Adipocyte (in vitro differentiated cells): ENCODE results near the gene UPP1.
A peak's percentile ranks its signal among the peaks of the same experiment; 100 is the strongest.

Experiments
- DNase-seq: peaks from one replicate; pipeline ENCODE4 v3.0.0-alpha.2; 2015; ENCODE audit warnings: low read depth
- H3K27me3 ChIP-seq: replicated peaks from 2 replicates; pipeline ENCODE4 v1.7.0; 2013; ENCODE audit warnings: mild to moderate bottlenecking, low read length, moderate library complexity; ENCODE audit not compliant: control insufficient read depth, insufficient read depth
- H3K36me3 ChIP-seq: 2 replicates; pipeline ENCODE4 v1.7.0; 2013; ENCODE audit warnings: low read length, mild to moderate bottlenecking, moderate library complexity; ENCODE audit not compliant: control insufficient read depth, insufficient read depth, severe bottlenecking
- H3K4me1 ChIP-seq: 2 replicates; pipeline ENCODE4 v1.7.0; 2013; ENCODE audit warnings: mild to moderate bottlenecking, low read length, moderate library complexity; ENCODE audit not compliant: control insufficient read depth, insufficient read depth
- H3K4me3 ChIP-seq: 2 replicates; pipeline ENCODE4 v1.7.0; 2013; ENCODE audit warnings: mild to moderate bottlenecking, low read length, moderate library complexity
- H3K9ac ChIP-seq: 2 replicates; pipeline ENCODE4 v1.7.0; 2013; ENCODE audit warnings: mild to moderate bottlenecking, low read length, moderate library complexity
- H3K9me3 ChIP-seq: 2 replicates; pipeline ENCODE4 v1.7.0; 2013; ENCODE audit warnings: mild to moderate bottlenecking, low read length, moderate library complexity; ENCODE audit not compliant: control insufficient read depth

The UPP1 gene

DNA sequence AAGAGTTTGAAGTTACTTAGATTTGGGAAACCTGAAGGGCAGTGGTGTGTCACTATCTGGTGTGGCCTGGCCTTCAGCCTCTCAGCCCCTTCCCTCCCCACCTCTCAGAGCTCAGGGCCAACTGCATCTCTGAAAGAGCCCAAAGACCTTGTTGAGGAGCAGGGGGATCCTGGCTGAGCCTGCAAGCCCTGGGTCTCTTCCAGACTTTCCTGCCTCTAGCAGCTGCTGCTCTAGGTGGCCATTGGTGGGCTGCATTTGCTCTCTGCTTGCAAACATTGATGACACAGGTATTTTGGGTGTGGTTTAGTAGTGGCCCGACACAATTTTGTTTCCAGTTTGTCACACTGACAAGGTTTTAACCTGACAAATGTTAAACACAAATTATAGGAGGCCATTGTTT, 3.1 kb upstream of the UPP1 start:
- peaks cover 60% of the 10 kb centered on the region for H3K4me1 ChIP-seq
- H3K27me3 ChIP-seq: no peaks in the 10 kb centered on the region
- no peaks in the 10 kb centered on the region for H3K36me3 ChIP-seq
- no peak overlapping the region for H3K9ac ChIP-seq
- H3K4me3 ChIP-seq: no peak overlapping the region
- no peaks in the 10 kb centered on the region for H3K9me3 ChIP-seq
- DNase-seq: no peak

DNA sequence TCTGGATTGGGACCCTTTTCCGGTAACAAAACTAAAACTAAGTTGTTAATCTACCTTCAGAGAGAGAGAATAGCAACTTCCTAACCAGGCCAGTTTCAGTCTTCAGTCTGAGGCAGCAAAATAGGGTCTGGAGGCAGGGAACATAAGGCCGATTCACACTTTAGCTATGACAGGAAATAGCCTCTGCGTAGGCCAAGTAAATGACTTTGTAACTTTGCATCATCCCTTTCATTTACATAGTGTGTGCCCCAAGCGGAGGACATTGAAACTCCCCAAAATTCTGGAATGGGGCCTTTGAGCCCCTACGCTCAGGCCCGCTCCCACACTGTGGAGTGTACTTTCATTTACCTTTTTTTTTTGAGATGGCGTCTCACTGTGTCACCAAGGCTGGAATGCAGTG, 1.7 kb upstream of the UPP1 start:
- H3K9me3 ChIP-seq: no peaks in the 10 kb centered on the region
- H3K27me3 ChIP-seq: no peaks in the 10 kb centered on the region
- H3K4me1 ChIP-seq: peaks cover 65% of the 10 kb centered on the region
- H3K9ac ChIP-seq: peak overlapping the region; percentile 58
- peak; percentile 53 for DNase-seq
- H3K36me3 ChIP-seq: no peaks in the 10 kb centered on the region
- H3K4me3 ChIP-seq: peak overlapping the region; percentile 43

DNA sequence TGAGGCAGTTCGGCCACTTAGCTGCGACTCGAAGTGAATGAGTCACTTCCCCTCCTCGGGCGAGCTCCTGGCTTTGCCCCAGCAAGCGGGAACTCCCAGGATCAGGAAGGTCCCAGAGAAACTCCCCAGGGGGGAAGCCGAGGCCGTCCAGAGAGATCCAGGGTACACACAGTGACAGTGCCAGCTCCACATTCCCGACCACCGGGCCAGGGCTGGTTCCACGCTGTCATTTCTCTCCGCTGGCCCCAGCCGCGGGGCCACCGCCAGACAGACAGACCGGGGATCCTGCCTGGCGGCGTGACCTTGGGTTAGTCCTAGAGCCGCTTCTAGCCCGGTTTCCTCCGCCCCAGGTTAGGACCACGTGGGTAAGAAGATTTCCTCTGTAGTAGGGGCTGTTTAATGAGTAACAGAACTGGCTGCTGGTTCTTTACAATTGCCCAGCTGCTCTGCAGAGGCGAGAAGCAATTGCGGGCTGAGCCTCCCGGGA, 463 bp upstream of the UPP1 start:
- Histone ChIP-seq H3K9ac (peak overlapping the region; percentile 72), H3K9me3 (no peaks in the 10 kb centered on the region), H3K4me3 (peak overlapping the region; percentile 86), H3K27me3 (no peaks in the 10 kb centered on the region), H3K4me1 (peaks cover 60% of the 10 kb centered on the region), H3K36me3 (no peaks in the 10 kb centered on the region)
- peak; percentile 90 for DNase-seq

DNA sequence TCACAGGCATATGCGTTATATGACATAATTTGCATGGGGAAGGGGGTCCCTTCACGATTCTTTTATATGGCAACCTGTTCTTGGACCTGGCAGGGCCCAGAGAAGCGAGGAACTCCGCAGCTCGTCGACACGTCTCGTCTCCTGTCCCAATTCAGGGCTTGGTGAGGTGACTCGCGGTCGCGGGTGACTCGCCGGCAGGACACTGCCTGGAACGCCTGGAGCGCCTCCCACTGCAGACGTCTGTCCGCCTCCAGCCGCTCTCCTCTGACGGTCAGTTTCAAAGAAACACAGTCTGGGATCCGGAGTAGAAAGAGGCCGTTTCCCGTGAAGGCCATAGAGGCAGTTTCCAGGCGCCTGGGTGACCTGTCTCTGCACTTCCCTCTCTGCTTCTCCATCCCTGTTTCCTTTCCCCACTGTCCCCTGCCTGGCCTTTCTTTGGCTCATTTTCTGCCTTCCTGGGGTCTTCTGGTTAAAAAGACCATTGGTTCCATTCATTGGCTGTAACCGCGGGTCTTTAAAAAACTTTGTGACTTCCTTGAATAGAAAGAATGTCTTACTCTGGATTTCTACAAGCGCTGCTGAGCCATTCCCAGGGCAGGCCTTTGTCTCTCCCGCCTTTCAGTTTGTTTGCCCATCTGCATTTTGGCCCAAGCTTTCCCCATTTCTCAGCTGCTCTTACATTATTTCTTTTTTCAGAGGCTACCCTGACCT, 1.2 kb downstream of the UPP1 start:
- Histone ChIP-seq H3K36me3 (no peaks in the 10 kb centered on the region), H3K27me3 (no peaks in the 10 kb centered on the region), H3K4me1 (peaks cover 57% of the 10 kb centered on the region), H3K4me3 (peak overlapping the region; percentile 86), H3K9ac (peak overlapping the region; percentile 85), H3K9me3 (no peaks in the 10 kb centered on the region)
- no peak for DNase-seq

DNA sequence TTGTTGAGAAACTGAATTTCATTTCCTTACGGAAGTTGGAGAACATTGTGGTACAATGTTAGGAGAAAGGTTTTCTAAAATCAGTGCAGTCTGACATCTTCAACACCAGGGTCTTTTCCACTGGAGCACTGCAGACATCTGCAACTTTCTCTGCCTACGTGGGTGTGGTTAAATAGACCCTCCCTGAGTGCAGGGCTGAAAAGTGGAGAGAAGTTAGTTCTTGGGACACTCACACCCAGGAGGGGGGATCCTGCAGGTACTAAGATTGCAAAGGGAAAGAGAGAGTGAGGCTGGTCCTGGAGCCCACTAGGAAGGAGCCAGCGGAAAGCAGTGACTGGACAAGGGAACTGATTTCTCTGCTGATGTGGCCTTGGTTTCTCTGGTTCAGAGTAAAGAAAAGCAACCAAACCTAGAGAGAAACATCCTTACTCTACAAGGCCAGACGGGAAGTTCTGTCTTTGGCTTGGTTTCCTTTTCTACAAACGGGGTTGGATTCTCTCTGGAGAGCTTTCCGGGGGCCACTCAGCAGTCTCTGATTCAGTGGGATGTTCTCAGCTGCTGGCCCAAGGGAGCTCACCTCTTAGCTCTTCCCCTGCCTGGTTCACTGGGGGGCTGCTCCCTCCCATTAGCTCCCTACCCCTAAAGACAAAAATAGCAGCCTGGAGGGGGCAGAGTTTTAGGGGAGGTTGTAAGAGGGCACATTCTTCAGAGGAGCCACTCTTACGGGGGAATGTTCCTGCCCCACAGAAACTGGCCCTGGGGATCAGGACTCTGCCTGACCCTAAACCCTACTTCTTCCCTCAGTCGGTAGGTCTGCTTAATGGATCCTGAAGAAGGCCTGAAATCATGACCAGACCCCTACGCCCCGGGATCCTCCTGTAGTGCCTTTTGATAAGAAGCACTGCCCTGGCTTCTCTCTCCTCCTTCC, 2.7 kb downstream of the UPP1 start:
- Histone ChIP-seq H3K4me3 (no peak overlapping the region), H3K36me3 (peaks cover 3% of the 10 kb centered on the region), H3K9ac (no peak overlapping the region), H3K4me1 (peaks cover 54% of the 10 kb centered on the region), H3K27me3 (no peaks in the 10 kb centered on the region), H3K9me3 (no peaks in the 10 kb centered on the region)
- DNase-seq: no peak

DNA sequence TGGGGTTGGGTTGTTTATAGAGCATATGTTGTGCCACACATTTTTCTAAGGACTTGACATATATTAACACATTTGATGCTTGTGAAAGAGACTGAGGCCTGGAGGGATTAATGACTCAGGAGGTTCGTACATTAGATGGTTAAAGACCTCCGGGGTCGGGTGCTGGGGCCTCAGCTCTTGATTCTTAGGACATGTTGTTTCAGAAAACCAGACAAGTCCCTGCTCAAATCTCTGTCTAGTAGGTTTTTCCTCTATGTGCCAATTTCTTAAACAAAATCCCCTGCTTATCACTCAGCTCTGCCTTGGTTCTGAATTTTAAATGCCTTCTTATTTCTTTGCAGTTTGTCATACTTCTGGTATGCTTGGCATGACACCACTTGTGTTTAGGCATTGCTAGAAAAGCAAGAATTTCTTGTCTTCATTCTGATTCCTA, 5.8 kb downstream of the UPP1 start:
- H3K9me3 ChIP-seq: no peaks in the 10 kb centered on the region
- H3K4me3 ChIP-seq: no peak overlapping the region
- H3K27me3 ChIP-seq: no peaks in the 10 kb centered on the region
- DNase-seq: peak; percentile 86
- peaks cover 47% of the 10 kb centered on the region for H3K4me1 ChIP-seq
- peaks cover 9% of the 10 kb centered on the region for H3K36me3 ChIP-seq
- H3K9ac ChIP-seq: peak overlapping the region; percentile 6

DNA sequence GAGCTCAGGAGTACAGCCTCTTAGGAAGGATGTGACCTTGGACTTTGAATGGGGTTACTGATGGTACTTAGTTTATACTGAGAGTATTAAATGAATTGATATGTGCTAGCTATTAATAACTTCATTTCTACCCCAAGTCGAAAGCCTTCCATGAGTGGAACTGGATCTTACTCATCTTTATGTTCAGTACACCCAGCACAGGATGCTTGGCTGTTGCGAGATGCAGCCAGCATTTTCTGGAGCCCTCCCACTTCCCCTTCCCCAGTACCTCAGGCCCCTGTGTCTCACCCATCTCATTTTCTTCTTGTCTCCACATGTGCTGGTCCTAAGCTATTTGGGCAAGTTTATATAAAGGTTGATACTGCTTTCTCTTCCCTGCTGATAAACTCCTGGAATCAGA, 7.2 kb downstream of the UPP1 start:
- Histone ChIP-seq H3K27me3 (no peaks in the 10 kb centered on the region), H3K4me3 (no peak overlapping the region), H3K9ac (no peak overlapping the region), H3K36me3 (peaks cover 10% of the 10 kb centered on the region), H3K9me3 (no peaks in the 10 kb centered on the region), H3K4me1 (peaks cover 38% of the 10 kb centered on the region)
- DNase-seq: no peak

DNA sequence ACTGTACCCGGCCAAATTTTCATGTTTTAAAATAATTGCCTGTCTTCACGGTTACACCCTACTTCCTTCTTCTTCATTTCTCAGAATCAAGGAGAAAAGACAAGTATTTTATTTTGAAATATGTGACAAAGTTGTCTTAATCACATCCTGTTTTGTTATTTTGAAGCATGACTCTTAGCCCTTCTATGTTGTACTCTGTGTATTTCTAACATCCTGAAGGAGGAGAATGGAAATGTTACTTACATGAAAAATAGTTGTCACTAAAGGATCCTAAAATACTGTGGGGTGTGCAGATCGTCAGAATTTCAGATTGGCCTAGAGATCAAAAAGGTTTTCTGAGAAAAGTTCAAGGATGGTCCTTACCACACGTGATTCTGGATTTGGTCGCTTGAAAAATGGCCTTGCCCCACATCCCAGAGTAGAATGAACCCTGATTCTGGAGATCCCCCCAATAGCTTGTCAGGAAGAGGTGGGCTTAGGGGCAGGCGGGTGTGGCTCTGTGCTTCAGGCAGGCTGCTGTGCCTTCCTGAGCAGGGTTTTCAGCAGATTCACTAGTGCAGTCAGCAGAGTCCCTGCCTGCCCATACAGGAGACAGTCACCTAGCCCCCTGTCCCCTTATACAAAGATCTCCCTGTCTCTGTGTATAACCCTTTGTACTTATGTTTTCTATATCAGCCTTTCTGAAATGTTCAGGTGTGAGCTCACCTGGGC, 8.6 kb downstream of the UPP1 start:
- peaks cover 24% of the 10 kb centered on the region for H3K36me3 ChIP-seq
- H3K4me3 ChIP-seq: no peak overlapping the region
- peaks cover 33% of the 10 kb centered on the region for H3K4me1 ChIP-seq
- H3K9ac ChIP-seq: no peak overlapping the region
- H3K9me3 ChIP-seq: no peaks in the 10 kb centered on the region
- no peak for DNase-seq
- H3K27me3 ChIP-seq: no peaks in the 10 kb centered on the region

DNA sequence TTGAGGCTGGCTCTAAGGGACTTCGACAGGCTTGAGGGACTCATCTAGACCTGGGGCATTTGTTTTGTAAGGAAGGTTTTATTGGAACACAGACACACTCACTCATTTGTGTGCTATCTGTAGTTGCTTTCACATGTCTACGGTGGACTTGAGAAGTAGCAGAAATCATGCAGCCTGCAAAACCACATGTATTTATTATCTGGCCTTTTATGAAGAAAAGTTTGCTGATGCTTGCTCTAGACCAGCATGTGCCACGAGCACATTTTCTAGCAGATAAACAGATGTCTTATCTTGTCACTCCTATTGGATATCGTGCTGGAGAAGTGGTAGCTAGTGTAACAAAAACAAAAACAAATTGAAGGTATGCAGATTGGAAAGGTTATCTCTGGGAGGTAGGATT, 9.8 kb downstream of the UPP1 start:
- H3K36me3 ChIP-seq: peaks cover 35% of the 10 kb centered on the region
- no peaks in the 10 kb centered on the region for H3K27me3 ChIP-seq

DNA sequence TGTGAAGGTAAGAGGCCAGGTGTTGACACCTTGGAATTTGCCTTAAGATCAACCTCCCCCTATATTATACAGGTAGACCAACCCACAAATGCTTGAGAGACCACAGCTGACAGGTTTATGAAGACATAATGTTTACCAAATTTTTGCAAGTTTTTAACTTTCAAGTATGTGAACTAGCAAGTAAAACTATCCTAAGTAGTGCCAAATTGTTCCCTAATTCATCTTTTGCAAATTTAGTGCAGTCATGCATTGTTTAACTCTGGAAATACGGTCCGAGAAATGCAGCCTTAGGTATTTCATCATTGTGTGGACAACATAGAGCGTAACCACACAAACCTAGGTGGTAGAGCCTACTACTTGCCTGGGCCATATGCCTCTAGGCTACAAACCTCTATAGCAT, 10.7 kb downstream of the UPP1 start:
- Histone ChIP-seq H3K36me3 (peaks cover 42% of the 10 kb centered on the region), H3K4me1 (peaks cover 28% of the 10 kb centered on the region)
- no peak for DNase-seq

More for the DNA sequence above, 9.8 kb downstream of the UPP1 start:
- no peak for DNase-seq
- peaks cover 33% of the 10 kb centered on the region for H3K4me1 ChIP-seq
- no peaks in the 10 kb centered on the region for H3K9me3 ChIP-seq
- H3K9ac ChIP-seq: no peak overlapping the region
- H3K4me3 ChIP-seq: no peak overlapping the region

DNA sequence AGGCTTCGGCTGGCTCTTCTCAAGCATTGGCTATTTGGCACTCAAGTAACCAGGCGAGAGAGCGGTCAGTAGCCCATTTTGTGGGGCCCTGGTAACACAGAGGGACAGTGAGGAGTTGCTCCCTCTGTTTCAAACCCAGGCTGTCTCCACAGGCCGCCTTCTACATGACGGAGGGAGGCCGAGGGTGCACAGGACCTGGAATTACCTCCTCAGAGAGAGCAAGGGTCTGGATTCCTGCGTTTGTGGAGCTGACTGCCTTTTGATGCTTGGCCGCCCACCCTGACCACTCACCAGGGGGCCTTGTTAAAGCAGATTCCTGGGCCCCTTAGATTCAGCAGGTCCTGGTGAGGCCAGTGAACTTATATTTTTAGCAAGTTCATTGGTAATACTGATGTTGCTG, 12.3 kb downstream of the UPP1 start:
- Histone ChIP-seq H3K4me3 (no peak overlapping the region), H3K4me1 (peaks cover 12% of the 10 kb centered on the region), H3K36me3 (peaks cover 45% of the 10 kb centered on the region), H3K9me3 (no peaks in the 10 kb centered on the region), H3K27me3 (no peaks in the 10 kb centered on the region), H3K9ac (no peak overlapping the region)
- DNase-seq: no peak

More for the DNA sequence above, 10.7 kb downstream of the UPP1 start:
- Histone ChIP-seq H3K9me3 (no peaks in the 10 kb centered on the region), H3K4me3 (no peak overlapping the region), H3K27me3 (no peaks in the 10 kb centered on the region), H3K9ac (no peak overlapping the region)
